Stimulated activated effector memory CD8-positive, alpha-beta T cell treated with anti-CD3 and anti-CD28 coated beads, Interleukin-12 subunit alpha, Interleukin-12 subunit beta, amount 100 ng/mL, for 72 hours (primary cell): ENCODE measurements around the gene UNC45A.

Experiments used
- ATAC-seq: fragments of 150-1000 bp; cut with Tn5 transposase; 2 replicates; pipeline ENCODE4 v1.10.0; 2021
- DNase-seq, 2 donors: peaks; one replicate each; pipeline ENCODE4 v3.0.0; 2021 to 2022; ENCODE audit warnings: low spot score in 2 of 2
- H3K27ac Mint-ChIP-seq: one replicate; pipeline ENCODE4 v1.8.0; 2022; ENCODE audit warnings: mild to moderate bottlenecking, mixed read lengths
- H3K36me3 Mint-ChIP-seq: one replicate; pipeline ENCODE4 v1.8.0; 2022; ENCODE audit warnings: mild to moderate bottlenecking, mixed read lengths
- H3K4me1 Mint-ChIP-seq: one replicate; pipeline ENCODE4 v1.8.0; 2022; ENCODE audit warnings: mixed read lengths
- H3K4me3 Mint-ChIP-seq: one replicate; pipeline ENCODE4 v1.8.0; 2022; ENCODE audit warnings: mild to moderate bottlenecking, mixed read lengths
- H3K9me3 Mint-ChIP-seq: one replicate; pipeline ENCODE4 v1.8.0; 2022; ENCODE audit warnings: mixed read lengths

UNC45A gene

GRCh38 chr15:90910441-90911301 lies 24.4 kb upstream of the UNC45A start:
- peaks cover 100% of the 10 kb centered on the region for H3K36me3 Mint-ChIP-seq
- no peak overlapping the region for H3K27ac Mint-ChIP-seq
- no peak for ATAC-seq
- H3K4me1 Mint-ChIP-seq = peaks cover 5% of the 10 kb centered on the region
- no peak overlapping the region for H3K4me3 Mint-ChIP-seq
- H3K9me3 Mint-ChIP-seq = no peaks in the 10 kb centered on the region
- no peak for DNase-seq

GRCh38 chr15:90911302-90911623 lies 23.8 kb upstream of the UNC45A start:
- Mint-ChIP-seq H3K27ac (no peak overlapping the region), H3K4me1 (no peaks in the 10 kb centered on the region), H3K4me3 (no peak overlapping the region), H3K9me3 (no peaks in the 10 kb centered on the region), H3K36me3 (peaks cover 100% of the 10 kb centered on the region)
- ATAC-seq (no peak), DNase-seq (no peak)

- ATAC-seq (no peak), DNase-seq (no peak)
- Mint-ChIP-seq H3K4me3 (no peak overlapping the region), H3K9me3 (no peaks in the 10 kb centered on the region), H3K4me1 (no peaks in the 10 kb centered on the region), H3K27ac (no peak overlapping the region), H3K36me3 (peaks cover 97% of the 10 kb centered on the region)
Measured at GRCh38 chr15:90911906-90912769, 22.9 kb upstream of the UNC45A start.

GRCh38 chr15:90912770-90913075 lies 22.4 kb upstream of the UNC45A start:
- Mint-ChIP-seq H3K9me3 (no peaks in the 10 kb centered on the region), H3K27ac (peak overlapping the region; percentile 50), H3K4me3 (no peak overlapping the region), H3K36me3 (peaks cover 97% of the 10 kb centered on the region), H3K4me1 (no peaks in the 10 kb centered on the region)
- DNase-seq = no peak
- no peak for ATAC-seq

GRCh38 chr15:90913398-90913944 lies 21.6 kb upstream of the UNC45A start:
- peak overlapping the region; percentile 50 for H3K27ac Mint-ChIP-seq
- no peak overlapping the region for H3K4me3 Mint-ChIP-seq
- no peaks in the 10 kb centered on the region for H3K4me1 Mint-ChIP-seq
- ATAC-seq (no peak), DNase-seq (no peak)
- peaks cover 97% of the 10 kb centered on the region for H3K36me3 Mint-ChIP-seq
- H3K9me3 Mint-ChIP-seq = no peaks in the 10 kb centered on the region

GRCh38 chr15:90914305-90915080 lies 20.6 kb upstream of the UNC45A start:
- no peaks in the 10 kb centered on the region for H3K9me3 Mint-ChIP-seq
- peaks cover 97% of the 10 kb centered on the region for H3K36me3 Mint-ChIP-seq
- no peak overlapping the region for H3K27ac Mint-ChIP-seq

GRCh38 chr15:90915216-90915807 lies 19.8 kb upstream of the UNC45A start:
- Mint-ChIP-seq H3K4me3 (no peak overlapping the region), H3K4me1 (no peaks in the 10 kb centered on the region), H3K36me3 (peaks cover 97% of the 10 kb centered on the region), H3K9me3 (no peaks in the 10 kb centered on the region), H3K27ac (peak overlapping the region; percentile 40)
- DNase-seq = no peak
- ATAC-seq = no peak

More at GRCh38 chr15:90914305-90915080, 20.6 kb upstream of the UNC45A start:
- DNase-seq = no peak
- ATAC-seq = no peak
- Mint-ChIP-seq H3K4me3 (no peak overlapping the region), H3K4me1 (no peaks in the 10 kb centered on the region)

GRCh38 chr15:90915808-90916440 lies 19.2 kb upstream of the UNC45A start:
- Mint-ChIP-seq H3K27ac (peak overlapping the region; percentile 40), H3K36me3 (peaks cover 97% of the 10 kb centered on the region), H3K4me3 (no peak overlapping the region), H3K9me3 (no peaks in the 10 kb centered on the region), H3K4me1 (no peaks in the 10 kb centered on the region)
- DNase-seq (no peak), ATAC-seq (no peak)

- no peak overlapping the region for H3K4me3 Mint-ChIP-seq
- peaks cover 5% of the 10 kb centered on the region for H3K4me1 Mint-ChIP-seq
- H3K9me3 Mint-ChIP-seq = no peaks in the 10 kb centered on the region
- peak overlapping the region; percentile 14 for H3K27ac Mint-ChIP-seq
- no peak for ATAC-seq
- H3K36me3 Mint-ChIP-seq = peaks cover 97% of the 10 kb centered on the region
- DNase-seq = no peak
Measured at GRCh38 chr15:90916461-90916860, 18.6 kb upstream of the UNC45A start.

- H3K4me3 Mint-ChIP-seq = no peak overlapping the region
- peaks cover 11% of the 10 kb centered on the region for H3K4me1 Mint-ChIP-seq
- DNase-seq (no peak), ATAC-seq (no peak)
- H3K27ac Mint-ChIP-seq = peak overlapping the region; percentile 32
- H3K36me3 Mint-ChIP-seq = peaks cover 97% of the 10 kb centered on the region
- H3K9me3 Mint-ChIP-seq = no peaks in the 10 kb centered on the region
Measured at GRCh38 chr15:90917569-90917968, 17.5 kb upstream of the UNC45A start.

- DNase-seq (no peak), ATAC-seq (no peak)
- Mint-ChIP-seq H3K9me3 (no peaks in the 10 kb centered on the region), H3K4me3 (no peak overlapping the region), H3K36me3 (peaks cover 94% of the 10 kb centered on the region), H3K4me1 (peaks cover 17% of the 10 kb centered on the region), H3K27ac (no peak overlapping the region)
Measured at GRCh38 chr15:90918034-90918788, 16.9 kb upstream of the UNC45A start.

GRCh38 chr15:90918835-90919234 lies 16.2 kb upstream of the UNC45A start:
- Mint-ChIP-seq H3K4me1 (peaks cover 22% of the 10 kb centered on the region), H3K4me3 (no peak overlapping the region), H3K27ac (no peak overlapping the region), H3K9me3 (no peaks in the 10 kb centered on the region), H3K36me3 (peaks cover 94% of the 10 kb centered on the region)
- DNase-seq (no peak), ATAC-seq (no peak)

- DNase-seq = no peak
- Mint-ChIP-seq H3K4me1 (peaks cover 25% of the 10 kb centered on the region), H3K4me3 (no peak overlapping the region), H3K36me3 (peaks cover 69% of the 10 kb centered on the region), H3K27ac (no peak overlapping the region), H3K9me3 (no peaks in the 10 kb centered on the region)
- ATAC-seq = no peak
Measured at GRCh38 chr15:90921887-90922286, 13.2 kb upstream of the UNC45A start.
